Amniotic epithelial cell (primary cell): Measurements from ENCODE around the gene ARL2.

ENCODE experiments used
- DNase-seq: peaks from one replicate; pipeline ENCODE4 v3.0.0-alpha.2; 2010; ENCODE audit warnings: low read depth

Gene ARL2

DNA sequence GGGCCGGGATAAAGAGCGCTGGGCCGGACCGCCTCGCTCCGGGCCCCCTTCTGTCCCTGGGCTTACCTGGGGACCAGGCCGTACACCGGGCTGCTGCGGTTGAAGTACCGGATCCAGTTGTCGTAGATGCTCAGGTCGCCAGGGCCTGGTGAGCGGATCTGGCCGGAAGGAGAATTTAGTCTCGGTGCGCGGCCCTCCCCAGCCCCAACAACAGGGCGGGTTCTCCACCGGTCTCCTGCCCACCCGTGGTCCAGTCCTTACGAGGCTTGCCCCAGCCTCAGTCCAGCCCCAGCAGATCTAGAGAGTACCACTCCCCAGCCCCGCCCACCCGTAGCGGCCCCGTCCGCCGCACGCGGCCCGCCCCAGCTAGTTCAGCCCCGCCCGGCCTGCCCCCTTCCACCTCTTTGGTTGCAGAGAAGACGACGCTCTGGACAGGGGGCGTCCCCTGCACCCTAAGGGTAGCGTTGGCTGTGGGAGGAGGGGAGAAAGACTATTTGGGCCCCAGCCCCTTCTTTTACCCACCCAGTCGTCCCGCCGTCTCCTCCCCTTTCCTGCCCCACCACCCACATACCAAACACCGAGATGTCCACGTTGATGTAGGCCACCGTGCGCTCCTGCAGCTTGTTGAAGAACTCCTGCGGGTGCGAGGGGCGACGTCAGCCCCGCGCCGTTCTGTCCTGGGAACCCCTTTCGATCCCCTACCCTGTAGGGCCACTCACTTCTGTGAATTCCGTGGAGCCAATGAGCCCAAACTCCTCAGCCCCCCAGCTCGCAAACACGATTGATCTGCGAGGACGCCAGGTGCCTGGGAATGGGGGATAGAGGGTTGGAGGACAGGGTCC is 33.8 kb downstream of the ARL2 start:
- no peak for DNase-seq

DNA sequence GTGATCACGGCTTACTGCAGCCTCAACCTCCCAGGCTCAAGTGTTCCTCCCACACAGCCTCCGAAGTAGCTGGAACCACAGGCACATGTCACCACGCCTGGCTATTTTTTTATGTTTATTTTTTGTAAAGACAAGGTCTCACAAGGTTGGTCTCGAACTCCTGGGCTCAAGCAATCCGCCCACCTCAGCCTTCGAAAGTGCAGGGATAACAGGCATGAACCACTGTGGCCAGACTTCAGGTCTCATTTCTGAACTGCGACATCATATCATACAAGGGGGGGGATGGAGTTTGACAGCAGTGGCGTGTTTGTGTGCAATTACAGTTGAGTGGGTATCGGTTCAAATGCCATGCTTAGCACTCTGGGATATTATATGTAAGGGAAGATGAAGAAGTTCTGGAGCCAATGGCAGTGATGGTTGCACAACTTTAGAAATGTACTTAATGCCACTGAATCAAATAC is 37.5 kb downstream of the ARL2 start:
- DNase-seq = no peak

DNA sequence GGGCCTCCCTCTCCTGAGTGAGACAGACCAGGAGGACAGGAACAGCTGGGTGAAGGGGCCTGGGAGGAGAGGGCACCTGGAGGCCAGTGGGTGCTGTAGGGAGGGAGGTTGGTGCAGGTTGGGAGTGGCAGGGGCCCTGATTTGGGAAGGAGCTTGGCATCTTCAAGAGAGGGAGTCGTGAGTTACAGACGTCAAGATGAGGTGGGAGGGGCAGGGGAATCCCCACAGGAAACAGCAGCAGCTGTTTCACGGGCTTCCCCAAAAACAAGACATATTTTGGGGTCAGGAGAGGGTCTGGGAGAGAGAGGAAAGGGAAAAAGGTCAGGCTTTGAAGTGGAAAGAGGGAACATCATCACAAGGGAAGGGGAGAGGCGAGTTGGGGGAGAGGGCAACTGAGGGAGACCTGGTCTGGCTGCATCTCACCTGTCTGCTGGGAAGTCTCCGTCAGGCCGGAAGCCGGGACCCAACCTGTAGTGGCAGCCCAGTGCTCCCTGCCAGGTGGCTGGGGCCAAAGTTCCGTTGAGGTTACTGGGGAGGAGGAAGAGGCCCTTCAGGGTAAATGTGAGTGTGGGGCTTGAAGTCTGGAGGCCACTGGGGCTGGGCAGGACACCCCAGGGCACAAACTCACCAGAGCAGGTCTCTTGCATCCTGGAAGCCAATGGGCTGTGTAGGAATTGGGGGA is 40.0 kb downstream of the ARL2 start:
- no peak for DNase-seq

DNA sequence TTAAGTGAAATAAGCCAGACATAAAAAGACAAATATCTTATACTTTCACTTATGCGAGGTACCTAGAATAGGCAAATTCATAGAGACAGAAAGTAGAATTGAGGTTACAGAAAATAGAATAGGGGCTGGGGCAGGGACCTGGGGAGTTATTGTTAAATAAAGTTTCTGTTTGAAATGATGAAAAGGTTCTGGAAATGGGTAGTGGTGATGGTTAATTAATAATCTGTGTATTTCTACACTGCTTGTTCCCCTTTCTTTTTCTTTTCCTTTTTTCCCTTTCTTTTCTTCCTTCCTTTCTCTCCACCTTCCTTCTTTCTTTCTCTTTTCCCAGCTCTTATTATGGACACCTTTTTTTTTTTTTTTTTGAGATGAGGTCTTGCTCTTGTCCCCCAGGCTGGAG is 41.6 kb downstream of the ARL2 start:
- DNase-seq = no peak

DNA sequence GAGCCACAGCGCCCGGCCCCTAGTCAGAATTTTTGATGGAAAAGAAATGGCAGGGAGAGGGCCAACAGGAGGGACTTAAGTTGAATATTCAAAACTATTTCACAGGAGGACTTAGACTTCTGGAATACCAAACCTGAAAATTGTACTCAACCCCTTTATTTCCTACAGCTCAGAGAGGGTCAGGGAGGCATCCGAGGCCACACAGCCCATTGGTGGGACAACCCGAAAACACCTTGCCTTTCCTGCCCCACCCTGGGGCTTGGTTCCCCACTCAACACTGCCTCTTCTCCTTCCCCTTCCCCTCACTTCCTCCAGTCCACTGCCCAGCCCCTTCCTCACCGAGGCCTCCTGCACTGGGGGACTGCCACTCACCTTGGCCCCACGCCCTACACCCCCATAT is 43.0 kb downstream of the ARL2 start:
- no peak for DNase-seq

DNA sequence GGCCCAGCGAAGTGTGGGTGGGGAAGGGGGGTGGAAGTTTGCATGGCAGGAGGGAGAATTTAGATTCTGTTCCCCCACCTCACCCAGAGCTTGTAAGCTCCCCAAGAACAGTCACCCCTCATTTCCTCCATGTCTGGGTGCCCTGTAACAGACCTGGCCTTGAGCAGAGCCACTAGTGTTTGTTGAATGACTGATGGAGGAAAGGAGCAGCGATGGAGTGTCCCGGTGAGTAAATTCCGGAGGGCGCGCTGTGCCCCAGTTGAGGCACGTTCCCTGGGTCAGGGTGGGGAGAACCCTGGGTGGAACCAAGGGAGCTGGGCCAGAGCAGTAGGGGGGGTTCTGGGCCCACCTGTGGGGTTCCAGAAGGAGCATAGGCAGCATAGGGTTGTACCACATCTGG is 43.6 kb downstream of the ARL2 start:
- DNase-seq = no peak

DNA sequence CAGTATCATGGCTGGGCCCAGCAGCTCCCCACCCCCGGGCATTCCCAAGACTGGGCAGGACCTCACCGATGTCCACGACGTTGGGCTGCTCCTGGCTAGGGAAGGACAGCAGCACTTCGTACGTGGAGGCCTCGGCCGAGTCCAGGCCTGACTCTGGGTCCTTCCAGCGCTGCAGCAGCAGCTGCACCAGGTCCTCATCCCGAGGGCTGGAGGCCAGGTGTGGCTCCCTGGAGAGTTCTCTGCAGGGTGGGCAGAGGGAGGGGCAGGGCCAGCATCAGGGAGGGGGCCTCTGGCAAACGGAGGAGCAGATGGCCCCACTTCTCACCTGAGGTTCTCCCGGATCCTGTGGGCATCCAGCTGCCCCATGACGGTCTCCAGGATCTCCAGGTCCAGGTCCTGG is 44.1 kb downstream of the ARL2 start:
- no peak for DNase-seq

DNA sequence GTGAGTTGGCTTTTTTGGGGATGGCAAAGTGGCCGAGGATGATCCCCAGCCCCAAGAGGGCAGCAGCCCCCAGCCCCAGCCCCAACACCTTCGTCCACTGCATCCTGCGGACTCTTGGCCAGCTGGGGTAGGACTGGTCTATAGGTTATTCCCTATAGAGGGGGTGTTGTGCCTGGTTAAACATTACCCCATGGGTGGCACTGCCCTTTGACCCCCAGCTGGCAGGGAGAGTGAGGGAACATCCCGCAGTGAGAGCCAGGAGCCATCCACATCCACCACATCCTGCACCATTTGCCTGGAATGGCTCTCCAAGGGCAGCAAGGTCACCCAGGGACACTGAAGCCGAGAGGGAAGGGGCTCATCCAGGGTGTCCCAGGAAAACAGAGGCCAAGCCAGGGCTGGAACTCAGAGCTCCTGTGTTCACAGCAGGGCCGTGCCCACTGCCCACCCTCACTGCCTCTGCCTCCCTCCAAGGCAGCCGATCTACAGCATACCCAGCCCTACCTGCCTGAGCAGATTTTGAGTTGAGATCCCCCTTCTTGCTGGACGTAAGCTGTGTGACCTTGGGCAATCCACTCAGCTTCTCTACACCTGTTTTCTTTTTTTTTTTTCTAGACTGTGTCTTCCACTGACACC is 44.6 kb downstream of the ARL2 start, which contains the start of gene NAALADL1:
Gene NAALADL1, minus strand, starts transcription at position 135 of the 636 bp plus-strand sequence. Its CDS starts 32 bp downstream, at position 103.
- DNase-seq = no peak

DNA sequence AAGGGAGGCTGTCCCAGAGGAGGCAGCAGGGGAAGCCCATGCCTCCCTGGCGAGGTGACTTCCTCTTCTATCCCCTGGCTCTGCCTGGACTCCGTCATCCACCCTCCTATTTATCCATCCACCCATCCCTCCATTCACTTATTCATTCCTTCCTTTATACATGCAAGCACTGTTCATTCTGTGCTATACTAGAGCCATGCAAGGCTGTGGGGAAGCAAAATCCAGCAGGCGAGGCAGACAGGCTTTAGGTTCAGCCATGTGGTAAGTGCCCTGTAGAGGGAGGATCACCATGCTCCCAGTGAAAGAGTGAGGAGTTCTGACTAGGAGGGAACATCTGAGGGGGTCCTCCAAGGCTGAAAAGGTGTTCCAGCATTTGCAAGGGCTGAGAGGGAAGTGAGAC is 45.6 kb downstream of the ARL2 start:
- DNase-seq = no peak

DNA sequence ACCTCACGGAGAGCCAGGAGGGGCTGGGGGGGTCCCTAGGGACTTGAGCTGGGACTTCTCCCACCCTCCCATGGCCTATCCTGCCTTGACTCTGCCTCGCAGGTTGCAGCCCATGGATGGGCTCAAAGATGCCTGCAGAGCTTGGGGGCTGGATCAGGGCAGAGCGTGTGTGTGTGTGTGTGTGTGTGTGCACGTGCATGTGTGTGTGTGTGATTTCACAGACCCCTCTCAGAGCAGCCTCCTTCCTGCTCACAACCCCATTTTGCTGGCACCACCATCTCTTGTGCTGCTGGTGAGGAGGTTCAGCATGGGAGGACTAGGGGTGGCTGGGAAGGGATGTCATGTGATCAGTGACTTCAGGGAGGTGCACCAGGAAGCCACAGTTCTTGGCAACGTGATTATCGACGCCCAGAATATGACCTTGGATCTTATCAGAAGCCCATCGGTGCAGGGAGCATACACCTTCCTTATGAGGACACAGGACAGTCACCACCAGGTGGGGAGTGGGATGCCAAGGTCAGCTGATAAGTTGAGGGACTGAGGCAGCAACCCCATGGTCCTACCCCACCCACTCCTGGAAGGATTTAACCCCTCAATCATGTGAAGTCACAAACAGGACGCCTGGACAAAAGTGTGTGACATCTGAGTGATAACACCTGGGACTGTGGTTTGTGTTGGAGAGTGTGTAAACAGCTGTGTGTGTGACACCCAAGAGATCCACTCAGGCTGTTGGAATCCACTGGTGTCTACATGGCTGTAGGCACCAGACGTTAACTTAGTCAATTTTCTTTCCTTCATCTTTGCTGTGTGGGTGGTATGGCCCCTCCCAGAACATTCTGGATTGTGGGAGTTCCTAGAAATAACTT is 46.2 kb downstream of the ARL2 start:
- no peak for DNase-seq

DNA sequence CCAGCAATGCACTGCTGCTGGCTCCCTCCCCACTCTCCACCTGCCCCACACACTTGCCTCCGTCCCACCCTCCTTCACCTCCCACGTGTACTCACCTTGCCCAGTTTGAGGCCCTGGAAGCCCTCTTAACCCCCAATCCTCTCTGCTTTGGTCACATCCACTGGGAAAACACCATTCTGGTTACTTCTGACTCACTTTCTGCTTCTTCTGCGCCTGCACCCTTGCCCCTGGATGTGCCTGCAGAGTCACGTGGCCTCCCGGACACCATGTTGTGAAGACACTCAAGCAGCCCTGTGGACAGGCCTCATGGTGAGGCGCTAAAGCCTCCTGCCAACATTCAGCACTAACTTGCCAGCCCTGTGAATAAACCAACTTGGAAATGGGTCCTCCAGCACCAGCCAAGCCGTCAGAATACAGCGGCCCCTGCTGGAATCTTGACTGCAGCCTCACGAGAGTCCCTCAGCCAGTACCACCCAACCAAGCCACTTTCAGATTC is 47.0 kb downstream of the ARL2 start:
- peak; percentile 40 for DNase-seq

DNA sequence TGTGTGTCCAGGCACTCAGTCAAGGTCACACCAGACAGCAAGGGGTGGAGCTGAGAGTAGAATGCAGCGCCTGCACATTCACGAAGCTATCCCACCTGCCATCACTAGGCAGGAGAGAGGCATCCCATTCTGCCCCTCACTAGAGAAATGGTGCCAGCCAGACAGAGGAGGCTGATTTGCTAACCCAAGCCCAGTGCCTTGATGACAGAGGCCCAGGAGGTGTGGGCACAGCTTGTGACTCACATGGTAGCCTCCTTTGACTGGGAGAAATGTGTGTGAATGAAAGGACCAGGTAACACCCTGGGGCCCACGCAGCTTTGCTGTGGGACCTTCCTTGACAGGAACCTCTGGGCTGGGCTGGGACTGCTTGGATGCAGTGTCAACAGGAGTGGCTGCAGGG is 49.6 kb downstream of the ARL2 start:
- no peak for DNase-seq

DNA sequence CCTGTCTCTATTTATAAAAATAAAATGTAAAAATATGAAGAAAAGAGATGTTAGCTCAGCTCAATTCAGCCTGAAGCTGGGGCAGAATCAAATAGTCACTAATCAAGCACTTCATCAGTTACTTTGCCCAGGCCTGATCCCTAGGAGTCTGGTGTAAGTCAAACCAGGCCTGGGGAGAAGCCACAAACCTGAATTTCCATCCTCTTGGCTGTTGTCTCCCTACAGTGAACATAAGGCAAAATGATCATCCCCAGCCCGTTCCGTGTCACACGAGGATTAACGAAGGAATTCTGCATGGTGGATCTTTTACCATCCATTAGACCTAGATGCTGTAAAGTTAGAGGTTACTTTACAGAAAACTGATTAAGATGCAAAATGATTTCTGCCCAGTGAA is 50.9 kb downstream of the ARL2 start:
- no peak for DNase-seq

DNA sequence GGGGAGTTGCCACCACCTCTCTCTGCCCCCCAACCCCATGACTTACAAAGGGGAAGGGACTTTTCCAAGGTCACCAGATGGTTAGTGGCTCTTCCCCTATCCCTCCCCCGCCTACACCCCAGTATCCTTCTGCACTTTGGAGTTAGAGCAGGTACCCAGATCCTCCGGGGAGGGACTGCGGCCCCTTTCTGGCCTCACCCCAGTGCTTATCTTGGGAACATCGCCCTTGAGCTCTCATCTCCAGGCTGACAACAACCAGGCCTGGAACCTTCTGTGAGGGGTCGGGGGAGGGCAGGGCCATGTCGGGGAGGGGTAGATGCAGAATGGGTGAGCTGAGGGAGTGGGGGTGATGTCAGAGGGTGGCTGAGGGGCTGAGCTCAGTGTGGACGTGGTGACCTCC is 51.9 kb downstream of the ARL2 start:
- no peak for DNase-seq

DNA sequence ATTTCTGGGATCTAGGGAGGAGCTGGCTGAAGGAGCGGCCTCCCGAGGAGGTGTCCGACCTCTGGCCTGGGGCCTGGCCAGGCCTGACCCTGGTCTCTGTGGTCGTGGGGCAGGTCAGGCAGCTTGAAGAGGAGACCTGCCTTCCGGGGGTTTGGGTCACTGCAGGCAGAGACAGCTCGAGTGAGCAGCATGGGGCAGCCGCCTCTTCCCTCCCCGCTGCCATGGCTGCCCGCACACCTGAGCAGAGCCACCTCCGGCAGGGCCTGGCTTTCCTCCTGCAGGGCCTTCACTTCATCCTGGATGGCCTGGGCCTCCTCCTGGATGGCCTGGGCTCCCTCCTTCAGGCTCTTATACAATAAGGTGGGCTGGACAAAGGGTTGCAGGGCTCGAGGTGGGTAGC is 52.4 kb downstream of the ARL2 start:
- no peak for DNase-seq

DNA sequence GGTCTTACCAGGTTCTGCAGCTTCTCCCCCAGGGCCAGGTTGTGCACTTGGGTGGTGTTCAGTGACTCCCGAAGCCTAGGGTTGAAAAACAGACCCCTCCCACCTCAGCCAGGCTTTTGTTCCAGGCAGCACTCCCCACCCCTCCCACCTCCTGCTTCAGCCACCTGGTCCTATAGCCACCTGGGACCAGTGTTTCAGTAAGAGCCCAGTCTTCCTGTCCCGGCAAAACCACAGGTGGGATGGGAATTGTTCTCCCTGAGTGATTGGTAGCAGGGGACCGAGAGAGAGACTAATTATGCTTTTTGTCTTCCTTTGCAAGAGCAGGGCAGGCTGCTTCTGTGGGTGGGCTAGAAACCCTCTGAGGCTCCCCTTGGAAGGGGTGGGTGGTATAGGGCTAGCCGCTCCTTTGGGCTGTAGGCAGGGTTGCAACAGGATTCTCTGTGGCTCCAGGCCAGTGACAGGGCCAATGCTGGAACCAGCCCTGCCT is 52.9 kb downstream of the ARL2 start:
- no peak for DNase-seq

DNA sequence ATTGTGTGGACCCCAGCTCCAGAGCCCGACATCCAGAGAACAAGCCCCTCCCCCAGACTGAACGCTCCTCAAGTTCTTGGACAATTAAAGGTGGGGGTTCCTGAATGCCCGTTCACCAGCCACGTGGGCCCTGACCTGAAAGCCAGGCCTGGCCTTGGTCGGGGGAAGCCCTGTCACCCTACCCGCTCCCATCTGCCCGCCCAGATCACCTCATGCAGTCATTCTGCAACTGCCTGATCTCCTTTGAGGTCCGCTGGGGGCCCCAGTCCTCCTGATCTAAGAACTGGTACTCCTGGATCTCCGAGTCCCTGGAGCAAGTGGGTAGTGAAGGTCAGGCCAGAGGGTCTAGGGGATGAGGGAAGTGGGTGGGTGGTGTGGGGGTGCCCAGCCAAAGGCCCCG is 53.5 kb downstream of the ARL2 start:
- DNase-seq = no peak

DNA sequence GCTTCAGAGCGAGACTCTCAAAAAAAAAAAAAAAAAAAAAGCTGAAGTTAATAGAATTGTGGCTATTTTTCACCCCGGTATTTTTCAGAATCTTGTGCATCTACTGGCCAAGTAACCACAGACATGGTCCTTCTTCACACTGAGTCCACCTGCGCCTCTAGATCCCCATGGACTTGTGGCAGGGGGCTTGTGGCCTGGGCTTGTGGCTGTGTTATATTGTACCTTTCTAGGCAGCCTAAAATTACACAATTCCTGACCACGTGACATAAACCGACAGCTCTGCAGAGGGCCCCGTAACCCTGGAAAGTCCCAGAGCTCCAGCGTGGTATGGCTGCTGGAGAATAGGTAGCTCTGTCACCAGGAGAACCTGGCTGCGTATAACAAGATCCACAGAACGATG is 55.3 kb downstream of the ARL2 start:
- DNase-seq = peak; percentile 34
